GM12878 (cell line): Measurements from ENCODE around the gene B3GNT9. TPM values are rescaled to one million over a fixed set of nuclear protein-coding genes. Genes with fewer than 3 reads are reported as not detected.

Experiments
- ATAC-seq: fragments of 200-7000 bp; cut with Tn5 transposase; 3 replicates; pipeline ENCODE4 v1.9.1; 2020; ENCODE audit warnings: mild to moderate bottlenecking, moderate library complexity
- BruUV-seq: library from RNA; stranded (reverse); fragments of 400-500 nt; replicated peaks from 2 replicates; lab custom pipeline; 2021; lab: Mats Ljungman, UMichigan
- CTCF ChIA-PET: fragments of 300-600 bp; sonication (Branson Sonifier 250); formaldehyde crosslinking; extraction: SDS; loops from one replicate; lab custom pipeline; 2021; ENCODE audit warnings: inconsistent platforms; lab: Yijun Ruan, JAX
- POLR2A ChIA-PET: fragments of 350-600 bp; formaldehyde crosslinking; extraction: SDS; loops from one replicate; lab custom pipeline; 2021; ENCODE audit warnings: inconsistent platforms; lab: Charles Lee
- RAD21 ChIA-PET: fragments of 300-600 bp; sonication (Branson Sonifier 250); formaldehyde crosslinking; loops from one replicate; lab custom pipeline; 2023; ENCODE audit warnings: antibody characterized with exemption; ENCODE audit not compliant: unreplicated experiment; lab: Charles Lee
- SMC1A ChIA-PET: fragments of 300-600 bp; sonication (Branson Sonifier 250); formaldehyde crosslinking; loops from one replicate; lab custom pipeline; 2023; ENCODE audit not compliant: unreplicated experiment, uncharacterized antibody; lab: Charles Lee
- DNase-seq: peaks from one replicate; pipeline ENCODE4 v3.0.0-alpha.2; 2011; ENCODE audit warnings: low read depth, low spot score
- FAIRE-seq: peaks from 3 replicates; lab custom pipeline; 2011; peaks lifted over from hg19 to GRCh38; lab: Jason Lieb, UNC
- H2AFZ ChIP-seq: 2 replicates; pipeline ENCODE4 v1.6.0; 2011; ENCODE audit warnings: low read depth, low read length, control low read depth; ENCODE audit not compliant: control insufficient read depth
- H3K27ac ChIP-seq: 2 replicates; pipeline ENCODE4 v1.5.1; 2011; ENCODE audit warnings: control low read depth; ENCODE audit not compliant: control insufficient read depth, insufficient read depth
- H3K27me3 ChIP-seq, 2 experiments: replicated peaks in 1 of 2; 2 replicates each; pipeline versions ENCODE4 v1.6.0 to v1.6.1; 2011; ENCODE audit warnings: low read length in 1 of 2; ENCODE audit not compliant: control insufficient read depth in 2 of 2, insufficient read depth in 2 of 2
- H3K36me3 ChIP-seq, 2 experiments: 2 replicates each; pipeline ENCODE4 v1.5.1; 2011; ENCODE audit warnings: low read length in 1 of 2; ENCODE audit not compliant: control insufficient read depth in 2 of 2, insufficient read depth in 2 of 2
- H3K4me1 ChIP-seq: 2 replicates; pipeline ENCODE4 v1.6.1; 2011; ENCODE audit warnings: mild to moderate bottlenecking, low read length, moderate library complexity, mixed read lengths; ENCODE audit not compliant: control insufficient read depth, insufficient read depth
- H3K4me2 ChIP-seq: 2 replicates; pipeline ENCODE4 v1.6.0; 2011; ENCODE audit warnings: control low read depth; ENCODE audit not compliant: control insufficient read depth, insufficient read depth
- H3K4me3 ChIP-seq: fragments of 200-600 bp; sonication (generic); 2 replicates; pipeline ENCODE4 v1.5.1; 2016
- H3K79me2 ChIP-seq: 2 replicates; pipeline ENCODE4 v1.6.0; 2011; ENCODE audit warnings: low read length; ENCODE audit not compliant: control insufficient read depth, insufficient read depth
- H3K9ac ChIP-seq: 2 replicates; pipeline ENCODE4 v1.8.0; 2011; ENCODE audit warnings: low read length, control low read depth, mixed read lengths; ENCODE audit not compliant: control insufficient read depth, insufficient read depth
- H3K9me3 ChIP-seq: replicated peaks from 3 replicates; pipeline ENCODE4 v1.5.1; 2011; ENCODE audit warnings: mild to moderate bottlenecking, low read length; ENCODE audit not compliant: control insufficient read depth, insufficient read depth
- H4K20me1 ChIP-seq: 2 replicates; pipeline ENCODE4 v1.6.0; 2011; ENCODE audit not compliant: control insufficient read depth, insufficient read depth
- ASH2L ChIP-seq: fragments of 300-600, 200-600 bp; sonication (generic); IDR thresholded peaks from 2 replicates; pipeline ENCODE4 v1.6.1; 2017; ENCODE audit warnings: low read depth, mild to moderate bottlenecking, borderline replicate concordance
- CBX3 ChIP-seq: fragments of 200-600 bp; sonication (generic); IDR thresholded peaks from 2 replicates; pipeline ENCODE4 v1.6.1; 2016; ENCODE audit warnings: low read depth, borderline replicate concordance
- CHD4 ChIP-seq: fragments of 200-600 bp; sonication (generic); IDR thresholded peaks from 2 replicates; pipeline ENCODE4 v1.6.1; 2016; ENCODE audit warnings: mild to moderate bottlenecking
- GABPA ChIP-seq: IDR thresholded peaks from 2 replicates; pipeline ENCODE4 v1.6.1; 2014; ENCODE audit warnings: antibody characterized with exemption, low read depth, mild to moderate bottlenecking, inconsistent platforms
- IKZF2 ChIP-seq, 2 experiments: fragments of 450-650 bp; IDR thresholded peaks; 2 replicates each; pipeline ENCODE4 v1.6.1; 2017; ENCODE audit warnings: mild to moderate bottlenecking in 2 of 2, moderate library complexity in 2 of 2
- KDM1A ChIP-seq: fragments of 200-600 bp; sonication (generic); IDR thresholded peaks from 2 replicates; pipeline ENCODE4 v1.6.1; 2016; ENCODE audit warnings: borderline replicate concordance
- POLR2A ChIP-seq: IDR thresholded peaks from 2 replicates; pipeline ENCODE4 v1.6.1; 2011; ENCODE audit warnings: low read depth, mild to moderate bottlenecking, low read length
- RBBP5 ChIP-seq: fragments of 200-600 bp; sonication (generic); conservative IDR thresholded peaks from 2 replicates; pipeline ENCODE4 v1.6.1; 2016
- RUNX3 ChIP-seq: IDR thresholded peaks from 2 replicates; pipeline ENCODE4 v1.6.1; 2012; ENCODE audit warnings: low read length, inconsistent platforms
- SMC3 ChIP-seq: IDR thresholded peaks from 2 replicates; pipeline ENCODE4 v1.6.1; 2011; ENCODE audit warnings: low read length, improper control_type of control experiment, borderline replicate concordance
- TAF1 ChIP-seq: IDR thresholded peaks from 2 replicates; pipeline ENCODE4 v1.6.1; 2011; ENCODE audit warnings: mild to moderate bottlenecking, low read depth, low read length, borderline replicate concordance
- ZNF24 ChIP-seq: fragments of 450-650 bp; IDR thresholded peaks from 2 replicates; pipeline ENCODE4 v1.6.1; 2017; ENCODE audit warnings: antibody characterized with exemption, mild to moderate bottlenecking
- WGBS: methylation state at CpG from one replicate; pipeline ENCODE4 v1.1.6; 2016; ENCODE audit warnings: low lambda C conversion rate; ENCODE audit not compliant: insufficient replicate concordance, insufficient coverage; ENCODE audit errors: missing lambda C conversion rate; 5-methylcytosine and 5-hydroxymethylcytosine counted together
- in situ Hi-C: fragments of 300-500 bp; cut with MboI; formaldehyde crosslinking; loops from 9 replicates; pipeline ENCODE4 v1.14.3; 2018; ENCODE audit warnings: mixed read lengths
- intact Hi-C: fragments of 100-400 bp; cut with micrococcal nuclease; formaldehyde crosslinking; loops from one replicate; pipeline ENCODE4 v1.14.2; 2022; ENCODE audit not compliant: unreplicated experiment
- polyA plus RNA-seq, 11 experiments: library from polyadenylated mRNA; depleted of rRNA in 4 of 11; unstranded in 6 of 11; stranded (reverse) in 5 of 11; fragments of >200 nt; fragmentation: Nextera tagmentation in 4 of 11; fragmentation: Illumina TruSeq in 1 of 11; extraction: Ambion mirVana in 4 of 11; extraction: Trizol in 1 of 11; gene quantifications; 1 replicate in 1 of 11; 2 replicates in 10 of 11; pipeline versions ENCODE4 v1.2.1 to v1.2.3, GENCODE V29; 2011 to 2016; ENCODE audit warnings: inconsistent platforms in 2 of 11, missing spikeins in 2 of 11, low read depth in 1 of 11
- total RNA-seq, 4 experiments: library from RNA; depleted of rRNA in 3 of 4; stranded (reverse); fragments of >200 nt in 3 of 4; fragmentation: Illumina TruSeq in 1 of 4; extraction: Trizol in 1 of 4; gene quantifications; 2 replicates each; pipeline versions ENCODE4 v1.2.1 to v1.2.3, GENCODE V29; 2013 to 2021
- TF ChIP-seq, protein P1 (sequence below), 3 experiments: IDR thresholded peaks in 2 of 3; conservative IDR thresholded peaks in 1 of 3; 2 replicates each; pipeline ENCODE4 v1.5.1; 2011; ENCODE audit warnings: low read depth in 3 of 3, low read length in 3 of 3, mild to moderate bottlenecking in 3 of 3, control low read depth in 2 of 3, moderate library complexity in 2 of 3, inconsistent platforms in 1 of 3, mixed read lengths in 1 of 3; ENCODE audit not compliant: control insufficient read depth in 2 of 3, insufficient read depth in 1 of 3; ENCODE audit errors: extremely low read depth in 1 of 3
- TF ChIP-seq, protein P2 (sequence below): IDR thresholded peaks from 2 replicates; pipeline ENCODE4 v1.6.1; 2012; ENCODE audit warnings: low read depth, low read length, improper control_type of control experiment
- TF ChIP-seq, protein P3 (sequence below): fragments of 450-650 bp; IDR thresholded peaks from 2 replicates; pipeline ENCODE4 v1.6.1; 2016; ENCODE audit warnings: mild to moderate bottlenecking
- TF ChIP-seq, protein P4 (sequence below): IDR thresholded peaks from 2 replicates; pipeline ENCODE4 v1.6.1; 2012; ENCODE audit warnings: mild to moderate bottlenecking, low read depth, low read length

Gene B3GNT9
- total and polyA plus RNA-seq, 10 of the 15 experiments (the other 5 are each of a cell fraction or from before 2014, with no cell fraction given): 0.08 to 5.0 (median 1.9) TPM

DNA sequence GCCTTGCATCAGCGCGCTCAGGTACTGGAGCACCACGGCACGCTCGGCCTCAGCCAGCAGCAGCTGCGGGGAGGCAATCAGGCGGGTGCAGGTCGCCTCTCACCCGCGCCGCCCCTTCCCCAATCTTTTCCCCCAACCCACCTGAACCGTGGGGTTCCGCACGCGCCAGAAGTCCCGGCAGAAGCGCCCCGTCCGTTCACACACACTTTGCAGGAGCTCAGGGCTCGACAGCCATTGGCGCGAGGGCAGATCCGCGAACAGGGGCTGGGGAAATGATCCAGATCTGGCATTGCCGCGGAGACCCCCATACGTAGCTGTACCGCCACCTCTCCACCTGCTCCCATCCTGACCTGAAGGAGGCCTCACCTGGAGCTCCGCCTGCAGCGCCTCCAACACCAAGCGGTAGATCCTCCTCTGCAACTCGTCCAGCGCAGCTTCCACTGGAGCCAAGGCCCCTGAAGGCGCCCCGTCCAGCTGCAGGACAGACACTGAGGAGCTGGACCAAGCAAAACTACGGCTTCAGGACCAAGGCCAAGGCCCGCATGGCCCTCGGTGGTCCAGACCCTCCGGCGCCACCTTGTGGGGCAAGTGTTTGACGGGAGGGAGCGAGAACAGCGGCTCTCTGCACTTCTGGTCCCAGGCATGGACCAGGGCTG, 34.3 kb upstream of the B3GNT9 start:
- H3K4me2 ChIP-seq: no peak overlapping the region
- peak; percentile 87 for FAIRE-seq
- TF ChIP-seq CHD4 (no peak), IKZF2 (IDR thresholded peaks at IDR 0.05) (no peak), SMC3 (peak; percentile 95), ASH2L (no peak), RUNX3 (0 out of 2 replicates have a peak, but pooled peaks have one; percentile 13), CBX3 (no peak), RBBP5 (no peak), ZNF24 (no peak), KDM1A (no peak), GABPA (no peak), POLR2A (no peak), TAF1 (no peak)
- TF ChIP-seq, protein P1, sequence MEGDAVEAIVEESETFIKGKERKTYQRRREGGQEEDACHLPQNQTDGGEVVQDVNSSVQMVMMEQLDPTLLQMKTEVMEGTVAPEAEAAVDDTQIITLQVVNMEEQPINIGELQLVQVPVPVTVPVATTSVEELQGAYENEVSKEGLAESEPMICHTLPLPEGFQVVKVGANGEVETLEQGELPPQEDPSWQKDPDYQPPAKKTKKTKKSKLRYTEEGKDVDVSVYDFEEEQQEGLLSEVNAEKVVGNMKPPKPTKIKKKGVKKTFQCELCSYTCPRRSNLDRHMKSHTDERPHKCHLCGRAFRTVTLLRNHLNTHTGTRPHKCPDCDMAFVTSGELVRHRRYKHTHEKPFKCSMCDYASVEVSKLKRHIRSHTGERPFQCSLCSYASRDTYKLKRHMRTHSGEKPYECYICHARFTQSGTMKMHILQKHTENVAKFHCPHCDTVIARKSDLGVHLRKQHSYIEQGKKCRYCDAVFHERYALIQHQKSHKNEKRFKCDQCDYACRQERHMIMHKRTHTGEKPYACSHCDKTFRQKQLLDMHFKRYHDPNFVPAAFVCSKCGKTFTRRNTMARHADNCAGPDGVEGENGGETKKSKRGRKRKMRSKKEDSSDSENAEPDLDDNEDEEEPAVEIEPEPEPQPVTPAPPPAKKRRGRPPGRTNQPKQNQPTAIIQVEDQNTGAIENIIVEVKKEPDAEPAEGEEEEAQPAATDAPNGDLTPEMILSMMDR (IDR thresholded peaks at IDR 0.05 in 2 of 3, conservative IDR thresholded peaks at IDR 0.05 in 1 of 3; ENCODE audit: control insufficient read depth in 2 of 3, extremely low read depth in 1 of 3, insufficient read depth in 1 of 3, low read depth in 3 of 3, low read length in 3 of 3): peak; percentile 73 to 90 (median 88)
- TF ChIP-seq, protein P2, sequence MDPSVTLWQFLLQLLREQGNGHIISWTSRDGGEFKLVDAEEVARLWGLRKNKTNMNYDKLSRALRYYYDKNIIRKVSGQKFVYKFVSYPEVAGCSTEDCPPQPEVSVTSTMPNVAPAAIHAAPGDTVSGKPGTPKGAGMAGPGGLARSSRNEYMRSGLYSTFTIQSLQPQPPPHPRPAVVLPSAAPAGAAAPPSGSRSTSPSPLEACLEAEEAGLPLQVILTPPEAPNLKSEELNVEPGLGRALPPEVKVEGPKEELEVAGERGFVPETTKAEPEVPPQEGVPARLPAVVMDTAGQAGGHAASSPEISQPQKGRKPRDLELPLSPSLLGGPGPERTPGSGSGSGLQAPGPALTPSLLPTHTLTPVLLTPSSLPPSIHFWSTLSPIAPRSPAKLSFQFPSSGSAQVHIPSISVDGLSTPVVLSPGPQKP: no peak
- TF ChIP-seq, protein P3, sequence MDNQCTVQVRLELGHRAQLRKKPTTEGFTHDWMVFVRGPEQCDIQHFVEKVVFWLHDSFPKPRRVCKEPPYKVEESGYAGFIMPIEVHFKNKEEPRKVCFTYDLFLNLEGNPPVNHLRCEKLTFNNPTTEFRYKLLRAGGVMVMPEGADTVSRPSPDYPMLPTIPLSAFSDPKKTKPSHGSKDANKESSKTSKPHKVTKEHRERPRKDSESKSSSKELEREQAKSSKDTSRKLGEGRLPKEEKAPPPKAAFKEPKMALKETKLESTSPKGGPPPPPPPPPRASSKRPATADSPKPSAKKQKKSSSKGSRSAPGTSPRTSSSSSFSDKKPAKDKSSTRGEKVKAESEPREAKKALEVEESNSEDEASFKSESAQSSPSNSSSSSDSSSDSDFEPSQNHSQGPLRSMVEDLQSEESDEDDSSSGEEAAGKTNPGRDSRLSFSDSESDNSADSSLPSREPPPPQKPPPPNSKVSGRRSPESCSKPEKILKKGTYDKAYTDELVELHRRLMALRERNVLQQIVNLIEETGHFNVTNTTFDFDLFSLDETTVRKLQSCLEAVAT: 0 out of 2 replicates have a peak, but pooled peaks have one; percentile 17
- TF ChIP-seq, protein P4, sequence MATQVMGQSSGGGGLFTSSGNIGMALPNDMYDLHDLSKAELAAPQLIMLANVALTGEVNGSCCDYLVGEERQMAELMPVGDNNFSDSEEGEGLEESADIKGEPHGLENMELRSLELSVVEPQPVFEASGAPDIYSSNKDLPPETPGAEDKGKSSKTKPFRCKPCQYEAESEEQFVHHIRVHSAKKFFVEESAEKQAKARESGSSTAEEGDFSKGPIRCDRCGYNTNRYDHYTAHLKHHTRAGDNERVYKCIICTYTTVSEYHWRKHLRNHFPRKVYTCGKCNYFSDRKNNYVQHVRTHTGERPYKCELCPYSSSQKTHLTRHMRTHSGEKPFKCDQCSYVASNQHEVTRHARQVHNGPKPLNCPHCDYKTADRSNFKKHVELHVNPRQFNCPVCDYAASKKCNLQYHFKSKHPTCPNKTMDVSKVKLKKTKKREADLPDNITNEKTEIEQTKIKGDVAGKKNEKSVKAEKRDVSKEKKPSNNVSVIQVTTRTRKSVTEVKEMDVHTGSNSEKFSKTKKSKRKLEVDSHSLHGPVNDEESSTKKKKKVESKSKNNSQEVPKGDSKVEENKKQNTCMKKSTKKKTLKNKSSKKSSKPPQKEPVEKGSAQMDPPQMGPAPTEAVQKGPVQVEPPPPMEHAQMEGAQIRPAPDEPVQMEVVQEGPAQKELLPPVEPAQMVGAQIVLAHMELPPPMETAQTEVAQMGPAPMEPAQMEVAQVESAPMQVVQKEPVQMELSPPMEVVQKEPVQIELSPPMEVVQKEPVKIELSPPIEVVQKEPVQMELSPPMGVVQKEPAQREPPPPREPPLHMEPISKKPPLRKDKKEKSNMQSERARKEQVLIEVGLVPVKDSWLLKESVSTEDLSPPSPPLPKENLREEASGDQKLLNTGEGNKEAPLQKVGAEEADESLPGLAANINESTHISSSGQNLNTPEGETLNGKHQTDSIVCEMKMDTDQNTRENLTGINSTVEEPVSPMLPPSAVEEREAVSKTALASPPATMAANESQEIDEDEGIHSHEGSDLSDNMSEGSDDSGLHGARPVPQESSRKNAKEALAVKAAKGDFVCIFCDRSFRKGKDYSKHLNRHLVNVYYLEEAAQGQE: peak; percentile 99

More for the DNA sequence above, 34.3 kb upstream of the B3GNT9 start:
- in situ Hi-C loops (no loop called here), intact Hi-C loops (loop anchor here (1.0 to 2.0 kb wide), 4 partner anchors 62 to 231 kb away; partner anchors contain the start of gene FHOD1)
- Histone ChIP-seq H3K4me3 (no peak overlapping the region), H3K9ac (no peak overlapping the region), H4K20me1 (no peaks in the 10 kb centered on the region), H3K4me1 (peaks cover 4% of the 10 kb centered on the region), H3K27ac (no peak overlapping the region), H2AFZ (no peak overlapping the region), H3K79me2 (peaks cover 5% of the 10 kb centered on the region), H3K9me3 (no peaks in the 10 kb centered on the region), H3K27me3 (peaks cover 0 to 3% of the 10 kb centered on the region in 2 experiments; a peak in 2 of 4 replicates), H3K36me3 (no peaks in the 10 kb centered on the region)
- ChIA-PET CTCF (interaction anchor here (0.5 to 2.9 kb wide), 33 partner anchors 10 to 238 kb away, joined by 3 to 34 read pairs (median 4); partner anchors contain the start of genes B3GNT9, CBFB, FBXL8 and NOL3), SMC1A (interaction anchor here (0.9 to 1.7 kb wide), 8 partner anchors 10 to 228 kb away, joined by 3 to 9 read pairs (median 4); no protein-coding TSS in a partner anchor), RAD21 (interaction anchor here (0.6 to 2.3 kb wide), 13 partner anchors 10 to 252 kb away, joined by 3 to 9 read pairs (median 3); partner anchors contain the start of genes FBXL8, NOL3 and TRADD), POLR2A (interaction anchor here (1.0 to 1.2 kb wide), 3 partner anchors 25 to 171 kb away, joined by 3 to 6 read pairs (median 3); partner anchors contain the start of genes FBXL8, TMEM208 and TRADD)
- WGBS: 27% methylated on average over 39 of the region's 43 CpGs
- BruUV-seq: no TSS peak
- DNase-seq: no peak
- peak; percentile 65 for ATAC-seq
